Common myeloid progenitor, CD34-positive (primary cell): ENCODE measurements around the gene CNOT1.

Source experiments
- CTCF ChIA-PET: fragments of 350-600 bp; sonication (Branson Sonifier 250); formaldehyde crosslinking; loops from one replicate; lab custom pipeline; 2021; ENCODE audit warnings: antibody characterized with exemption; lab: Charles Lee
- POLR2A ChIA-PET: fragments of 350-600 bp; sonication (Branson Sonifier 250); formaldehyde crosslinking; loops from one replicate; lab custom pipeline; 2021; ENCODE audit warnings: antibody characterized with exemption; lab: Charles Lee
- DNase-seq, 3 donors: peaks; one replicate each; pipeline versions ENCODE4 v3.0.0 to v3.0.0-alpha.2; 2013
- H3K27ac ChIP-seq, 2 experiments: 1 replicate in 1 of 2; 2 replicates in 1 of 2; pipeline ENCODE4 v1.7.0; 2013; ENCODE audit warnings: inconsistent platforms in 2 of 2, low read length in 2 of 2, mild to moderate bottlenecking in 2 of 2, low read depth in 1 of 2, moderate library complexity in 1 of 2; ENCODE audit not compliant: severe bottlenecking in 2 of 2, insufficient read depth in 1 of 2, poor library complexity in 1 of 2
- H3K27me3 ChIP-seq, 5 experiments: replicated peaks in 2 of 5; 1 replicate in 3 of 5; 2 replicates in 2 of 5; pipeline versions ENCODE4 v1.6.1 to v1.7.0; 2013; ENCODE audit warnings: low read length in 4 of 5, mild to moderate bottlenecking in 2 of 5, moderate library complexity in 2 of 5, inconsistent platforms in 1 of 5; ENCODE audit not compliant: insufficient read depth in 5 of 5, control insufficient read depth in 4 of 5
- H3K36me3 ChIP-seq, 4 experiments: 1 replicate in 2 of 4; 2 replicates in 2 of 4; pipeline versions ENCODE4 v1.6.1 to v1.7.0; 2013; ENCODE audit warnings: low read length in 3 of 4, control low read depth in 1 of 4, mild to moderate bottlenecking in 1 of 4; ENCODE audit not compliant: control insufficient read depth in 4 of 4, insufficient read depth in 4 of 4
- H3K4me1 ChIP-seq, 4 experiments: 1 replicate in 3 of 4; 2 replicates in 1 of 4; pipeline versions ENCODE4 v1.6.1 to v1.7.1; 2013; ENCODE audit warnings: low read length in 3 of 4, mild to moderate bottlenecking in 3 of 4, control low read depth in 1 of 4, inconsistent platforms in 1 of 4, moderate library complexity in 1 of 4; ENCODE audit not compliant: control insufficient read depth in 4 of 4, insufficient read depth in 4 of 4; ENCODE audit errors: control extremely low read depth in 1 of 4
- H3K4me3 ChIP-seq, 7 experiments: 1 replicate in 4 of 7; 2 replicates in 3 of 7; pipeline versions ENCODE4 v1.5.1 to v1.7.0; 2013; ENCODE audit warnings: mild to moderate bottlenecking in 7 of 7, low read length in 6 of 7, moderate library complexity in 6 of 7, inconsistent platforms in 2 of 7, low read depth in 2 of 7, control low read depth in 1 of 7; ENCODE audit not compliant: insufficient read depth in 4 of 7, control insufficient read depth in 1 of 7; ENCODE audit errors: extremely low read depth in 1 of 7
- H3K9me3 ChIP-seq, 5 experiments: 1 replicate in 4 of 5; 2 replicates in 1 of 5; pipeline versions ENCODE4 v1.6.1 to v1.7.1; 2013; ENCODE audit warnings: low read length in 4 of 5, mild to moderate bottlenecking in 2 of 5, inconsistent platforms in 1 of 5, low read depth in 1 of 5, moderate library complexity in 1 of 5; ENCODE audit not compliant: control insufficient read depth in 4 of 5, insufficient read depth in 2 of 5; ENCODE audit errors: control extremely low read depth in 1 of 5
- WGBS: methylation state at CpG from one replicate; pipeline ENCODE4 v1.1.5; 2013; ENCODE audit not compliant: insufficient coverage; 5-methylcytosine and 5-hydroxymethylcytosine counted together

CNOT1 gene

DNA sequence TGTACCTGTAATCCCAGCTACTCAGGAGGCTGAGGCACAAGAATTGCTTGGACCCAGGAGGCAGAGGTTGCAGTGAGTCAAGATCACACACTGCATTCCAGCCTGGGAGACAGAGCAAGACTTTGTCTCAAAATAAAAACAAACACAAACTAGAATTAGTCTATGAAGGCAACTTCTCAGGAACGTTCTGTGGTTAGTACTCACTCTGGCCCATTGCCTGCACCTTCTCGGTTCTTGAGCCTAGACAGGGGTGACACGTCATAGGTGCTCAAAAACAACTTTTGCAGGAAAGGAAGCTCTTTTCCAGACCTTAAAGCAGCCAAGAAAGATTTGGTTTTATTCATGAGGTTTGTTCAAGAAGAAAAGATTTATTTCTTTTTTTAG is 22.3 kb upstream of the CNOT1 start:
- POLR2A ChIA-PET, result no interaction called here
- Histone ChIP-seq H3K4me1 (no peaks in the 10 kb centered on the region), H3K4me3 (no peak overlapping the region), H3K27me3 (peaks cover 0 to 7% (median 3%) of the 10 kb centered on the region in 5 experiments), H3K27ac (no peak overlapping the region), H3K36me3 (no peaks in the 10 kb centered on the region), H3K9me3 (no peaks in the 10 kb centered on the region)
- CTCF ChIA-PET, result interaction anchor here (1.2 to 1.7 kb wide), 3 partner anchors 9 to 49 kb away, joined by 4 read pairs; no protein-coding TSS in a partner anchor
- no peak for DNase-seq
- 88% methylated on average over 3 of the region's 3 CpGs for WGBS

GRCh38 chr16:58649707-58650106 is 20.1 kb upstream of the CNOT1 start:
- Histone ChIP-seq H3K27ac (no peak overlapping the region), H3K36me3 (no peaks in the 10 kb centered on the region), H3K27me3 (peaks cover 0 to 7% (median 3%) of the 10 kb centered on the region in 5 experiments), H3K4me3 (no peak overlapping the region), H3K9me3 (no peaks in the 10 kb centered on the region), H3K4me1 (no peaks in the 10 kb centered on the region)
- POLR2A ChIA-PET, result no interaction called here
- CTCF ChIA-PET, result interaction anchor here (1.1 kb wide), 1 partner anchor 11 kb away, joined by 3 read pairs; no protein-coding TSS in a partner anchor
- 100% methylated on average over 3 of the region's 3 CpGs for WGBS
- DNase-seq, result no peak

GRCh38 chr16:58647107-58647506 is 17.5 kb upstream of the CNOT1 start:
- no peak for DNase-seq
- H3K27ac ChIP-seq, result no peak overlapping the region
- H3K36me3 ChIP-seq, result no peaks in the 10 kb centered on the region
- POLR2A ChIA-PET, result no interaction called here
- H3K9me3 ChIP-seq, result no peaks in the 10 kb centered on the region
- H3K27me3 ChIP-seq, result no peaks in the 10 kb centered on the region
- CTCF ChIA-PET, result interaction anchor here (0.6 to 1.5 kb wide), 3 partner anchors 14 to 37 kb away, joined by 3 to 5 read pairs (median 3); partner anchors contain the start of gene SLC38A7
- 92% methylated on average over 2 of the region's 4 CpGs for WGBS
- no peaks in the 10 kb centered on the region for H3K4me1 ChIP-seq
- no peak overlapping the region for H3K4me3 ChIP-seq

DNA sequence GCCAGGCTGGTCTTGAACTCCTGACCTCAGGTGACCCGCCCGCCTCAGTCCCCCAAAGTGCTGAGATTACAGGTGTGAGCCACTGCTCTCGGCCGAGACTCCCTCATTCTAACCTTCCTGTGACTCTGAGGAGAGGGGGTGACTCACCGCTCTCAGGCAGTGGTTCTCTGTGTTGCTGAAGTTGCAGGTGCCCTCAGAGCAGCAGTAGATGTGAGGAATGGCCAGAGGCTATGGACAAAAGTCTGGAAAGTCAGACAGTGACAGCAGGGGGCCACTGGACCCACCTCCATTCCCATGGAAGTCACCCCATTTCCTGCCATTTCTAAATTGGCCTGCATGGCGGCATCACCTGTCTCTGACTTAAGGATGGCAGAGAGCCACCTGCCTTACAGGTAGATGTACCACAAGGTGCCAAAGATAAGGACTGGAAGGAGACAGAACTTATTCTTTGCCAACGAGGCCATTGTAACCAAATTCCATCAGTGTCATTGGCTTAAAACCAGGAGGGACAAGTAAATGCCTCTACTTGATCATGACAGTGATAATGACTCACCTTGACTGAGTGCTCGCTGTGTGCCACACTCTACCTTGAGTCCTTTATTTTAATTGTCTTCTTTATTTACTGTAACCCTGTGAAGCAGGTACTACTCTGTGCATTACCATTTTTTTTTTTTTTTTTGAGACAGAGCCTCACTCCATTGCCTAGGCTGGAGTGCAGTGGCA is 15.3 kb upstream of the CNOT1 start:
- Histone ChIP-seq H3K9me3 (no peaks in the 10 kb centered on the region), H3K27ac (no peak overlapping the region), H3K4me3 (no peak overlapping the region), H3K36me3 (no peaks in the 10 kb centered on the region), H3K27me3 (no peaks in the 10 kb centered on the region), H3K4me1 (no peaks in the 10 kb centered on the region)
- CTCF ChIA-PET, result no interaction called here
- no peak for DNase-seq
- POLR2A ChIA-PET, result no interaction called here
- WGBS, result 92% methylated on average over 7 of the region's 8 CpGs

GRCh38 chr16:58644108-58644507 is 14.5 kb upstream of the CNOT1 start:
- CTCF ChIA-PET, result interaction anchor here (0.7 kb wide), 1 partner anchor 12 kb away, joined by 3 read pairs; no protein-coding TSS in a partner anchor
- POLR2A ChIA-PET, result no interaction called here
- Histone ChIP-seq H3K4me3 (no peak overlapping the region), H3K27me3 (no peaks in the 10 kb centered on the region), H3K9me3 (no peaks in the 10 kb centered on the region), H3K4me1 (no peaks in the 10 kb centered on the region), H3K27ac (no peak overlapping the region), H3K36me3 (no peaks in the 10 kb centered on the region)
- no peak for DNase-seq
- 97% methylated on average over 4 of the region's 5 CpGs for WGBS

DNA sequence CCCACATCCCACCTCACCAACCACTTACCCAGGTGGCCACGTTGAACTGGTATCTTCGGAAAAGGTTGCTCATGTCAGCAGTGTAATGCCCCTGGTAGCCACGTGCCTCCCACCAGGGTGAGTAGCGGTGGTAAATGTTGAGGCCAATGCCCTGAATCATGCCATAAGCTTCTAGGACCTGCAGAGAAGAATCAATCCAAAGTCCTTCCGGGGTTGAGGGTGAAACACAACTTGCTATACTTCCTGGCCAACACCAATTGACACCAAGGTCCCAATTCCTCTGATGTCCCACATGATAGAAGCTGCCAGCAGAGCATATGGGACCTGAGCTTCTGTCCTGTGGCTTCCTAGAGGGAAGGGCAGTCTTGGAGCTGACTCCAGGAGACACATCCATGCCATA is 11.3 kb upstream of the CNOT1 start:
- Histone ChIP-seq H3K36me3 (no peaks in the 10 kb centered on the region), H3K4me1 (peaks cover 0 to 8% (median 5%) of the 10 kb centered on the region in 4 experiments), H3K4me3 (no peak overlapping the region), H3K27me3 (peaks cover 0 to 2% (median 0%) of the 10 kb centered on the region in 5 experiments), H3K9me3 (no peaks in the 10 kb centered on the region), H3K27ac (no peak overlapping the region)
- POLR2A ChIA-PET, result no interaction called here
- DNase-seq, result no peak
- CTCF ChIA-PET, result no interaction called here
- WGBS, result 97% methylated on average over 5 of the region's 5 CpGs

GRCh38 chr16:58639836-58640235 is 10.2 kb upstream of the CNOT1 start:
- H3K27ac ChIP-seq, result no peak overlapping the region
- no peaks in the 10 kb centered on the region for H3K9me3 ChIP-seq
- H3K4me1 ChIP-seq, result peaks cover 0 to 8% (median 5%) of the 10 kb centered on the region in 4 experiments
- POLR2A ChIA-PET, result no interaction called here
- H3K36me3 ChIP-seq, result no peaks in the 10 kb centered on the region
- DNase-seq, result no peak
- WGBS, result 98% methylated on average over 8 of the region's 8 CpGs
- H3K27me3 ChIP-seq, result peaks cover 0 to 2% (median 0%) of the 10 kb centered on the region in 5 experiments
- CTCF ChIA-PET, result no interaction called here
- H3K4me3 ChIP-seq, result no peak overlapping the region
